IPS-NIHi7 (cell line): ENCODE measurements around the gene FBH1.
"Not testable (repeated sequence)": the region's sequence is repeated elsewhere in the genome, so short reads cannot be mapped to it uniquely, and the experiment has no call there.

Experiments
- DNase-seq: peaks from one replicate; pipeline ENCODE4 v3.0.0; 2012; ENCODE audit warnings: mixed read lengths; ENCODE audit errors: extremely low spot score

Gene FBH1

DNA sequence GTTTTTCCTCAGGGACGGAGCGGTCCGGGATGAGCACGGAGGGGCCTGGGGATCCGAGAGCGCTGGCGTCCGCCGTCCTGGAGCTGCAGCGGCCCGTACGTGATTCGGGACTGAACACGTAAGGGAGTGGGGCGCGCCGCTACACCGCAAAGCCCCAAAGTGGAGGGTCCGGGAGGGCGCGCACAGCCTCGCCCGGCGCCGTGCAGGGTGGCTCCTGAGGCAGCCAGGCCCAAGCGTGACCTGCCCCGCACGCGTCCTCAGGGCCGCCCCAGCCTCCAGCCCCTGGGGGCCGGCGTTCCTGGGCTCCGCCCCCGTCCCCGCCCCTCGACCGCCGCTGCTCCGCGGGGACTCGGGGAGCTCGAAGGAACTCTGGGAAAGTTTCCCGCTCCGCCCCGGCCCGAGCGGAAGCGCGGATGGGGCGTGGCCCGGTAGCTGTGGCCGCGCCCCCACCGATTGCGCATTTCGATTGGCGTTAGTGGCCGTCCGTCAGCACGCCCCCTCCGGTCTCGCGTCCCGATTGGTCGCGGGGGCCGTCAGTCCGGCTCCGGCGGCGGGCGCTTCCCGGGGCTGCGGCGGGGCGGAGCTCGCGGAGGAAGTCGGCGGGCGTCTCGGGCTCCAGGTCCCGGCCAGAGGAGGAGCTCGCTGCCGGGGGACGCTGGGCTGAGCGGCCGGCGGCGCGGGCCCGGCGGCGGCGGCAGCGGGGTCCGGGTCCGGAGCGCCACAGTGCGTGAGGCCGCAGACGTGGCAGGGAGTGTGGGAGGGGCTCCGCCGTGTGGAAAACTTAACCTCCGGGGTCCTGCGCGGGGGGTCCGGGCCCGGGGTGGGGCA lies at the start of gene FBH1, which contains the start of gene ANKRD16:
Gene FBH1 (plus strand): TSS at position 620 of the 828 bp plus-strand sequence. CDS start 103 bp downstream, at position 723.
Gene ANKRD16 (minus strand): TSS at position 270 of the 828 bp plus-strand sequence. CDS start 539 bp downstream, outside the sequence.
- DNase-seq, result peak; percentile 99

DNA sequence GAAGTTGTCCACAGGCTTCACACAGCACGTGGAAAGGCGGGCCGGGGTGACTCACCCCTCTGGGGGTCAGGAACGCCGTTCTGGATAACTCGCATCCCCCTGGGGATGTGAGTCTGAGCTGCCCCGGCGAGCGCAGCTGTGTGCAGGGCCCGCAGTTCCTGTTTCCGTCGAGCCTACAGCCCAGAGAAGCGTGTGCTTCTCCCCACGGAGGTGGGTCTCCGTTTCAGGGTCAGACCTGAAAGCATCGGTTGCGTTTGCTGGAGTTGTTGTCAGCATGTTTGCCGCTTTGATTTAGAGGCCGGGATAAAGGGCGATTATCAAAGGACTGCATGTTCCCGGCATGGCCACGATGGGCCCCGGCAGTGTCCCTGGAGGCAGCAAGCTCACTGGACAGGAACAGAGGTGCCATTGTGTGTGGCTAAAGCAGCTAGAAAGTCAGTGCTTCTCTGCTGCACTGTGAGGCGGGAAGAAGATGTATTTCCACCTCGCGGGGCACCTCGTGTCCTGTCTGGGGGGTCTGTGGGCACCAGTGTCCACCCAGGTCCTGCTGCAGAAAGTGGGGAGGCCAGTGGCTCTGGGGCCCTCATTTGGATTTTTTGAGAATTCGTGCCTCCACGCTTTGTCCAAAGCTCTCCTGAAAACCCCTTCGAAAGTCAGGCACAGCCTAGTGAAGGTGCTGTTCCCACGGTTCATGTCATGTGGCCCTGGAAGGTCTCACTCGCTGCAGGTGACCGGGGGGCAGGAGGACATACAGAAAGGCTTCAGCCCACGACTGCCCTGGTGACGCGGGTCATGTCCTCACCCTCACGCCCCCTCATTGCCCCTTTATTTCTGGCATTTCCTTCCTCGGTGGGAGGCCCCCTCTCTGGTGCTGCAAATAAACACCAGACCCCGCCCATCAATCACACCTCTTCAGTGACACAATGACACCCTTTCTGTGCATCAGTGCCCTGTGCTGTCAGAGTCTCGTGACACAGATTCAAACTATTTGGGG lies 49.4 kb upstream of the FBH1 start:
- DNase-seq, result peak; percentile 66

DNA sequence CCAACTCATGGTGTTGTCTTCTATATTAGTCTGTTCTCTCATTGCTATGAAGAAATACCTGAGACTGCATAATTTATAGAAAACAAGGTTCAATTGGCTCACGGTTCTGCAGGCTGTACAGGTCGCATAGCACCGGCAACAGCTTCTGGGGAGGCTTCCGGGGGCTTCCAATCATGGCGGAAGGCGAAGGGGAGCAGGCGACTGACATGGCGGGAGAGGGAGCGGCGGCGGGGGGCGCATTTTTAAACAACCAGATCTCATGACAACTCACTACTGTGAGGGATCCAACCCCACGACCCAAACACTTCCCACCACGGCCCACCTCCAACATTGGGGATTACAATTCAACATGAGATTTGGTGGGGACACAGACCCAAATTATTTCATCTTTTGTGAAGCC lies 48.1 kb upstream of the FBH1 start:
- no peak for DNase-seq

DNA sequence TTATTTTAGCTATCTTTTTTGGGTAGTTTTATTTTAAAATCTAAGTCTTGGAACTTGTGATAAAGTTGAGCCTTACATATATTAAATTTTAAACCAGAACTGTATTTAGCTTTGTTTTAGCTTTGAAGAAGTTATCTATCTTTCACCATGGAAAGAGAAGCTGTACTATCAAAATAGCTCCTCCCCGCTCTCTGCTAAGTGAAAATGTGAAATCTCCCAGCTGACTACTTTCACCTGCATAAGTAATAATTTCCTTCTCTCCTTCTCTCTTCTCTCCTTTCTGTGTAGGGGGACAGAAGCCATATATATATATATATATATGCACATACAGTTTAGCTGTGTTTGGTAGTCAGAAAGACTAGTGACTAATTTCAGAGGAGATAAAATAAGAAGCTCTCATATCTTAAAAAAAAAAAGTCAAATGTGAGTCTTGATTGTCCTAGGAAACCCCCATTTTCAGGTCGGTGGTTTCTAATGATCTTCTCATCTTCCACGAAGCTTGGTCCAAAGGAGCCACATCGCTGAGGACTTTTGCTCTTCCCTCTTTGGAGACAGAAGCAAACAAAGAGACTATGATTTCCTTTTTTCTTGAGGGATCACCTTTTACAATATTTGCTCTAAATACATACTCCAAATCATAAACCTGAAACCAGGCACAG lies 46.2 kb upstream of the FBH1 start:
- no peak for DNase-seq

DNA sequence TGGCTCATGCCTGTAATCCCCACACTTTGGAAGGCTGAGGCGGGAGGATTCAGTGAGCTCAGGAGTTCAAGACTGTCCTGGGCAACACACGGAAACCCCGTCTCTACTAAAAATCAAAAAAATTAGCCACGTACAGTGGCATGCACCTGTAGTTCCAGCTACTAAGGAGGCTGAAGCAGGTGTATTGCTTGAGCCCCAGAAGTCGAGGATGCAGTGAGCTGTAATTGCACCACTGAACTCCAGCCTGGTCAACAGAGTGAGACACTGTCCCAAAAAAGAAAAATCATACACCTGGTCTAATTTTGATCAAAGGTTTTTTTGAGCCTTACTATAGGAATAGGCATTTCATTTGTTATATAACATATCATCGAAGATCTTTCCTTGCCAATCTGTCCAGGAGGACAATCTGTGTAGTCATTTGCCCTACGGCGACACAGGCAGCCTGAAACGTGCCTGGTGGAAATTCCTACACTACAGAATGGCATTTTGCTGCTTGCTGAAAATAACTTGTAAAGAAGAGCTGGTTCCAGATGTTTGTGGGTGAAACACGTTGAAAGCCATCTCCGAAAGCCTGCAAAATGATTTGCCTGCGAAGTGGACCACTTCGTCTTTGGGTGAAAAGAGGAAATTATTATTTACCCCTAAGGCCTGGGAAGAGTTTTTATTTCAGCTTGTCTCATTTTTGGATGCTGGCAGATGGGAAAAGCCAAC lies 45.5 kb upstream of the FBH1 start:
- DNase-seq, result no peak

DNA sequence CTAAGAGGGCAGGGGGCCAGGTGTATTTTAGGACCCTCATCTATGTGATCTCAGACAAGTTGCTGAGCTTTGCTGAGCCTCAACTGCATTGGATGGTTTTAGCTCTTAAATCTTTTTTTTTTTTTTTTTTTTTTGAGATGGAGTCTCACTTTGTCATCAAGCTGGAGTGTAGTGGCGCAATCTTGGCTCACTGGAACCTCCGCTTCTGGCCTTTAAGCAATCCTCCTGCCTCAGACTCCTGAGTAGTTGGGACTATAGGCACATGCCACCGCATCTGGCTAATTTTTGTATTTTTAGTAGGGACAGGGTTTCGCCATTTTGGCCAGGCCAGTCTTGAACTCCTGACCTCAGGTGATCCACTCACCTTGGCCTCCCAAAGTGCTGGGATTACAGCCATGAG lies 43.4 kb upstream of the FBH1 start:
- DNase-seq, result not testable (repeated sequence)

DNA sequence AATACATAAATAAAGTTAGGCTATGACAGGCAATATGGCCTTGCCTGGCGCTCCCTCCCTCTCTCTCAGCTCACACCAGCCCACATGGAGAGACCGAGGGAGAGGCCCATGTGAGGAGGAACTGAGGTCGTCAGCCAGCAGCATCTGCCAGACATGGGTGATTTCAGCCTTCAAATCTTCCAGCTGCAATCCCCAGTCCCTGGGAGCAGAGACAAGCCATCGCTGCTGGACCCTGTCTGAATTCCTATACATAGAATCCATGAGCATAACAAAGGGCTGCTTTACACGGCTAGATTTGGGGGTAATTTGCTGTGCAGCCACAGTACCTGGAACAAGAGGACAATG lies 35.9 kb upstream of the FBH1 start:
- no peak for DNase-seq

DNA sequence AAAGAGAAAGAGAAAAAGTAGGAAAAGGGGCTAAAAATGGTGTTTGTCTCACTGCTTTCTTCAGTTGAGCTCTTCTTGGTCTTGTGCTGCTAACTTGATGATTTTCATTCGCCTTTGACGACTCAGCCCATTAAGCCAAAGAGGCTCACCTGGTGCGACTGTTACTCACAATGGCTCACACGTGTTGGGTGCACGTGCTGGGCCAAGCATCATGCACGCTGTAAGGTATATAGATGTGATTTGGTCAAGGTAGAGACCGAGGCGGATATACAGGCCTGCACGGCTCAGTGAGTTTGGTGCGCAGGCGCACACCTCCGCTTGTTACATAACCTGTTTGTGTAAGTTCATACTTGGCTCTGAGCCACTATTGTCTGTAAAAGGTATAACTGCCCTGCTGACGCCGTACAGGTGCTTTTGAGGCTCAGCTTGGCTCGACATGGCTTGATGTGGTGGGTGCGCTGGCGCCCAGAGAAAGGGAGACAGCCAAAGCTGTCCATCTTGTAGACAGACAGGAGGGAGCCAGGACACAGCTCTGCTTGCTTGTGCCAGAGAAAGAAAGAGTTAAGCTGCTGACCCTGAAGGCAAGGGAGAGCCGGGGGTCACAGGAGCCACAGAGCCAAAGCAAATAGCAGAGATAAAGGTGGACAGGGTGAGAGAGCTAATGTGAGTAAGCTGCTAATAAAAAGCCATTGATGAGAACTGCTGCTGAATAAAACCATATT lies 33.9 kb upstream of the FBH1 start:
- DNase-seq, result no peak

DNA sequence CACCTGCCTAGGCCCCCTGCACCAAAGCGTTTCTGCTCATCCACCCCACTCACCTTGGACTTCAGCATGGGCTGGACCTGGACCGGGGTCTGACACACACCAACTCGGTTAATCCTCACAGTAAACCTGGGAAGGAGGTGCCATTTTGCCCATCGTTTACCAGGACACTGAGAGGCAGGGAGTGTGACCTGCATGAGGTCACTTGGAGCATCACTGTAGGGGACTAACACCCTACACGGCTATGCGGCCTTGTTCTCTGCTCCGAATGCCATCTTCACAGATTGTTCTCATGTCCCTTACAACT lies 33.4 kb upstream of the FBH1 start:
- DNase-seq, result no peak

DNA sequence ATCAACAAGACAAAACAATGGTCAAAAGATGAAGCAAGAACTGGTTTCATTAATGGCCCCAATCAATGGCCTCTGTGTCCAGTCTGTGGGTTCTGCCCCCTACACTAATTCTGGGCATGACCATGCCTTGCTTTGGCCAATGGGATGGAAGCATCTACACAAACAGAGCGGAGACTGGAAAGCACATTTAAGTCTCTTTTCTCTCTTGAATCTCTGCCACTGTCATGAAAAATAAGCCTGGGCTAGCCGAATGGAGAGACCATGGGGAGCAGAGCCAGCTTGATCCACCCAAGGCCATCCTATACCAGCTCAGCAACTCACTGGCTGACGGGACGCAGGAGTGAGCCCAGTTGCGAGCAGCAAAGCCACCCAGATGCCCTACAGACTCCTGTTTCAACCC lies 31.2 kb upstream of the FBH1 start:
- no peak for DNase-seq

DNA sequence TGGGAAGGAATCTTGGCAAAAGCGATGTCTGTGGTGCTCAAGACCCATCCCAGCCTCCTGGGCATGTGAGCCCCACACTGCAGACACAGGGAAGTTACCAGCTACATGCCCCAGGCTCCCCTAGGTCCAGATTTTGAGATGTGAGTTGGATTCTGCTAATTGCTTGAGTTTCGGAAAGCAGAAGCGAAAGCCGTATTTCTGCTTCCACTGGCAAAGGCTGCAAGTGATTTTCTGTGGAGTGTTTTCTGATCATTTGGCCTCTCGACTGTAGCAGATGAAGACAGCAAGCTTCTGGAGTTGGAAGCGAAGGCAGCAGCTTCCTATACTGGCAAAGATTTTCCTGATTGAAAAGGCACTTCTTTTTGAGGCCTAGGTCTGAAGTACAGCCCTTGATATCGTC lies 30.0 kb upstream of the FBH1 start:
- no peak for DNase-seq

DNA sequence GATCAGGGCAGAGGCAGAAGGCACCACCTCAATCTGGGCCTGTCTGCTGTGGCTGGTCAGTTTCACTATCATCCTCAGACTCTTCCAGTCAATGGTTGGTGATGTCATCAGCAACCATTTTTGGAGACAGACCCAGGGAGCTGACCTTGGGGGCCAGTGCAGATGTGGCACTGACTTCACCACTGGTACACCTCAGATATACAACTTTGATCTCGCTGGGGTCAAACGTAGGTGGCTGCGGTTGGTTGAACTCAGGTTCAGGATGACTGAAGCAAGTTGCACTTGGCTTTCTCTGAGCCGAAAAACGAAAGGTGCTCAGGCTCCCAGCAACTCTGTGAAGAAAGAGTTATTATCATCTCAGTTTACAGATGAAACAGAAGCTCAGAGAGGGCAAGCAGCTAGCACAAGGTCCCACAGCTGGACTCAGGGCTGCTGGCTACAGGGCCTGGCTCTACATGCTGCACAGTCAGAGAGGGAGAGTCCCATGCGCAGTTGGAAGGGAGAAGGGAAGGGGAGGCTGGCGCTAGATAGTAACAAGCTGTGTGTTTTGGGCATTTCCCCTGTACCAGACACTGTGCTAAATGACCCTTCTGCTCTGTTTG lies 27.6 kb upstream of the FBH1 start:
- DNase-seq, result no peak

DNA sequence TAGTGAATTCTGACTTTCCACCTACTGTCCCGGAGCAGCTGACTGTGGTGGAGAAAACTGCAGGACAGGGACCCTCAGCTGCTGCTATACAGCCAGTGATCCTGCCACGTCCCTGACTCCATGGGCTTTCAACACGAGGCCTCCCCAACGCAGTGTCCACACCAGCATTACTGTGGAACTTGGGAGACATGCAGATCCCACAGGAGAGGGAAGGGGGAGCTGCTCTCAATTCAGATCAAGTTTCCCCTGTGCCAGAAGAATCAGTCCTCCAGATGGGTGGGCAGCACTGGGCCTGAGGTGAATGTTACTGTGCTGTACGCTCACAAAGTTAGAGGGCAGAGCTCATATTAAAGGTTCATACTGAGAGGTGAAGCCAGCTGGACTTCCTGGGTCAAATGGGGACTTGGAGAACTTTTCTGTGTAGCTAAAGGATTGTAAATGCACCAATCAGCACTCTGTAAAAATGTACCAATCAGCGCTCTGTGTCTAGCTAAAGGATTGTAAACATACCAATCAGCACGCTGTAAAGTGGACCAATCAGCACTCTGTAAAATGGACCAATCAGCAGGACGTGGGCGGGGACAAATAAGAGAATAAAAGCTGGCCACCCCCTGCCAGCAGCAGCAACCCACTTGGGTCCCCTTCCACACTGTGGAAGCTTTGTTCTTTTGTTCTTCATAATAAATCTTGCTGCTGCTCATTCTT lies 26.9 kb upstream of the FBH1 start:
- DNase-seq, result not testable (repeated sequence)

DNA sequence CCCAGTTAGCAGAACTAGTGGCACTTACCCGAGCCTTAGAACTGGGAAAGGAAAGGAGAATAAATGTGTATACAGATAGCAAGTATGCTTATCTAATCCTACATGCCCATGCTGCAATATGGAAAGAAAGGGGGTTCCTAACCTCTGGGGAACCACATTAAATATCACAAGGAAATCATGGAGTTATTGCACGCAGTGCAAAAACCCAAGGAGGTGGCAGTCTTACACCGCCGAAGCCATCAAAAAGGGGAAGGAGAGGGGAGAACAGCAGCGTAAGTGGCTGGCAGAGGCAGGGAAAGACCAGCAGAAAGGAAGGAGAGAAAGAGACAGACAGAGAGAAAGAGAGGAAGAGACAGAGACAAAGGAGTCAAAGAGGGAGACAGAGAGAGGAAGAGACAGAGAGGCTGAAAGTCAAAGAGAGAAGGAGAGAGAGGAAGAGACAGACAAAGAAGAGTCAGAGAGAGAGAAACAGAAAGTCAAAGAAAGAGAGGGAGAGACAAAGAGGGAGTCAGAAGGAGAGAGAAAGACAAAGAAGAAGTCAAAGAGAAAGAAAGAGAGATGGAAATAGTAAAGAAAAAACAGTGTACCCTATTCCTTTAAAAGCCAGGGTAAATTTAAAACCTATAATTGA lies 23.5 kb upstream of the FBH1 start:
- not testable (repeated sequence) for DNase-seq

DNA sequence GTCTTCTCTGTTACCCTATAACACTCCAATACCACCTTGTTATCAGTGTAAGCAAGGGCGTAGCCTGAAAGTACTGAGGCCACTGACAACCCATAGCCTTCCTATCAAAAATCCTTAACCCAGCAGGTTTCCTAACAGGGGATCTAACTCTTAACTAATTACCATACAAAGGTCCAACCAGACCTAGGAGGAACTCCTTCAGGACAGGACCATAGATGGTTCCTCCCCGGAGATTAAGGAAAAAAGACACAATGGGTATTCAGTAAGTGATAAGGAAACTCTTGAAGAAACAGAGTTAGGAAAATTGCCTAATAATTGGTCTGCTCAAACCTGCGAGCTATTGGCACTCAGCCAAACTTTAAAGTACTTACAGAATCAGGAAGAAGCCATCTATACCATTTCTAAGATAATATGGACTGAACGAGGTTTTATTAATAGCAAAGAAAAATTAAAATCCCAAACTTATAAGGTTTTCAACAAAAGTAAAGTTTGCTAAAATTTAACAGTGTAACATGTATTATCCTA lies 22.9 kb upstream of the FBH1 start:
- not testable (repeated sequence) for DNase-seq

DNA sequence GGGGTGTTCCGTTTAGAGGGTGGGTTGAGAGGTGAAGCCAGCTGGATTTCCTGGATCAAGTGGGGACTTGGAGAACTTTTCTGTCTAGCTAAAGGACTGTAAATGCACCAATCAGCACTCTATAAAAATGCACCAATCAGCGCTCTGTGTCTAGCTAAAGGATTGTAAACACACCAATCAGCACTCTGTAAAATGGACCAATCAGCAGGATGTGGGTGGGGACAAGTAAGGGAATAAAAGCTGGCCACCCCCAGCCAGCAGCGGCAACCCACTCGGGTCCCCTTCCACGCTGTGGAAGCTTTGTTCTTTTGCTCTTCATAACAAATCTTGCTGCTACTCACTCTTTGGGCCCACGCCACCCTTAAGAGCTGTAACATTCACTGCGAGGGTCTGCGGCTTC lies 21.7 kb upstream of the FBH1 start:
- DNase-seq, result not testable (repeated sequence)

DNA sequence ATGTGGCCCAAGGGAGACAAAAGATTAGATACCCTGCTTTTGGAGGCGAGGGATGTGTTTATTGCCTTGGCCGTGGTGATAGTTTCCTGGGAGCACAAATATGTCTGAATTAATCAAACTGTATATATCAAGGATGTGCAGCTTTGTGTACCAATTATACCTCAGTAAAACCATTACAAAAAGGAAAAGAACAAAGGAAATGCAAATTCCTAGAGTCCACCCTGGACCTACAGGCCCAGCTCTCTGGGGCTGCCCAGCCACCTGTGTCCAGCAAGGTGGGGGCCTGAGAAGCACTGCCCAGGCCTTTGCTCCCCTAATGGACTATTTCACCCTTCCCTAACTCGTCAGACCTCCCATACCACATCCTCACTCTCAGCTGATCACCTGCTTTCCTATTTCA lies 20.9 kb upstream of the FBH1 start:
- no peak for DNase-seq

DNA sequence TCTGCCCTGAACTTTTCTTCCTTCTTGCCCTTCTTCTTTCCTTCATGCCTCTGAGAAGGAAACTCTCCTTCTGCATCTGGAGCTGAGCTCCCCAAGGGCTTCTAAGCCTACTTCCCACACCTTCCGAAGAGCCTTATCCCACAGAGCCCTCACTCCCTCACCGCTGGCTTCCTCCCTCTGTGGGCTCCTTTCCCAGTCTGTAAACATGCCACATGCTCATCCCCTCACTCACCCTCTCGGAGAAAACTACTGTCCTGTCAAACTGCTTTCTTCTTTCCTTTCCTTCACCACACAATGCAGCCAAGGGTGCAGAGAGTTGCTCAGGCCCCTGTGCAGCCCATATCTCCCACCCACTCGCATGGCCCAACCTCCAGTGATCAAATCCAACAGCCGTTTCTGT lies 18.4 kb upstream of the FBH1 start:
- DNase-seq, result no peak

DNA sequence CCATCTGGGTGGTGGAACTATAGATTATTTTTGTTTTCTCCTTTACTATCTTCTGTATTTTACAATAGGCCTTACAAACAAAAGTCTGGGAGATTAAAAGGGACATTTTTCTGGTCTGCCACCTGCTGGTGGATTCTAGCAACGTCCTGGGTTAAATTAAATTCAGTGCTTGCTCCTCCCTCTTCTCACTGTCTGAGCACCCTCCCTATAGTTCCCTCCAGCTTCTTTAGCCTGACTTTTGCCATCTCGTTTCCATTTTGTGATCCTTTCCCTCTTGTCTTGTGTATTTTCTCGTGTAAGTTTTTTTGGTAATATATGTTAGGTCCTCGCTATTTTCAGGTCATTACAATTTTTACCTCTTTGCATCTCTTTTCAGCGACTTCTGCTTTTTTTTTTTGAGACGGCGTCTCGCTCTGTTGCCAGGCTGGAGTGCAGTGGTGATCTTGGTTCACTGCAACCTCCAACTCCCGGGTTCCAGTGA lies 16.5 kb upstream of the FBH1 start:
- peak; percentile 88 for DNase-seq
